Endothelial cell of umbilical vein (primary cell): Measurements from ENCODE around the gene UBAP2L.

Source experiments
- CTCF ChIP-seq, 2 donors: IDR thresholded peaks; 1 replicate in 1 of 2; 2 replicates in 1 of 2; pipeline ENCODE4 v1.5.1; 2011; ENCODE audit warnings: low read length in 2 of 2, mild to moderate bottlenecking in 2 of 2, moderate library complexity in 2 of 2, control low read depth in 1 of 2, inconsistent platforms in 1 of 2, low read depth in 1 of 2; ENCODE audit not compliant: insufficient read depth in 1 of 2; ENCODE audit errors: extremely low read depth in 1 of 2
- POLR2A ChIP-seq: IDR thresholded peaks from 2 replicates; pipeline ENCODE4 v1.6.1; 2012; ENCODE audit warnings: low read depth, mild to moderate bottlenecking, control low read depth, low read length

DNA sequence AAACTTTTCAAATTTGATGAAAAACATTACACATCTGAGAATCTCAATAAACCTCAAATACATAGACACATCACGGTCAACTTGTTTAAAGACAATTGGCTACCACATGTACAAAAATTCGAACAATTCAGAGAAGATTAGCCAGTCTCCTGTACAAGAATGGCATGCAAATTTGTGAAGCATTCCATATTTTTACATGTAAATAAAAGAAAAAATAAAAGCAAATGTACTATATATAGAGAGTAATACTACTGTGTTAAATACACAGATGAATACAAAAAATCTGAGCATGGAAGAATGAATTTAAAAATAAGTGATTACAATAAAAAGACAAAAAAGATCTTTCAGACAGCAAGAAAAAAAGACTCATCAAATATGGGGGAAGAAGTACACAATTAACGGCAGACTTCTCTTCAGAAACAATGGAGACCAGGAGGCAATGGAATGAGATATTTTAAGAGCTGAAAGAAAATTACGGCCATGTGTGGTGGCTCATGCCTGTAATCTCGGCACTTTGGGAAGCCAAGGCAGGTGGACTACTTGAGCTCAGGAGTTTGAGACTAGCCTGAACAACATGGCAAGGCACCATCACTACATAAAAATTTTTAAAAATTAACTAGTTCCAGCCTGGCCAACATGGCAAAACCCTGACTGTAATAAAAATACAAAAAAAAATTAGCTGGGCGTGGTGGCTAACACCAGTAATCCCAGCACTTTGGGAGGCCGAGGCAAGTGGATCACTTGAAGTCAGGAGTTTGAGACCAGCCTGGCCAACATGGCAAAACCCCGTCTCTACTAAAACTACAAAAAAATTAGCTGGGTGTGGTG is 74.9 kb downstream of the UBAP2L start:
- TF ChIP-seq CTCF (IDR thresholded peaks at IDR 0.05; ENCODE audit: extremely low read depth in 1 of 2, insufficient read depth in 1 of 2, low read depth in 1 of 2, low read length in 2 of 2) (no peak), POLR2A (no peak)
